HCEC 1CT (cell line): ENCODE measurements around the gene IGFN1.
A peak's percentile ranks its signal among the peaks of the same experiment; 100 is the strongest.

ENCODE experiments used
- DNase-seq: peaks from one replicate; pipeline ENCODE4 v3.0.0-alpha.2; 2017

Gene IGFN1

GRCh38 chr1:201164645-201165044, 26.0 kb upstream of the IGFN1 start:
- DNase-seq = no peak

- DNase-seq = no peak
These were observed 23.3 kb upstream of the IGFN1 start for GRCh38 chr1:201167041-201167991.

GRCh38 chr1:201169203-201169602, 21.4 kb upstream of the IGFN1 start:
- DNase-seq = no peak

- no peak for DNase-seq
These were observed 20.6 kb upstream of the IGFN1 start for GRCh38 chr1:201169971-201170532.

- DNase-seq = peak; percentile 95
These were observed 20.0 kb upstream of the IGFN1 start for GRCh38 chr1:201170533-201171062.

GRCh38 chr1:201171063-201172036, 19.3 kb upstream of the IGFN1 start:
- DNase-seq = peak; percentile 33

- DNase-seq = no peak
These were observed 18.3 kb upstream of the IGFN1 start for GRCh38 chr1:201172326-201172725.

GRCh38 chr1:201172999-201173610, 17.5 kb upstream of the IGFN1 start:
- peak; percentile 89 for DNase-seq

- DNase-seq = no peak
These were observed 16.9 kb upstream of the IGFN1 start for GRCh38 chr1:201173736-201174135.

GRCh38 chr1:201175820-201176500, 14.7 kb upstream of the IGFN1 start:
- no peak for DNase-seq

GRCh38 chr1:201176940-201177339, 13.7 kb upstream of the IGFN1 start:
- peak; percentile 71 for DNase-seq

GRCh38 chr1:201178718-201179117, 11.9 kb upstream of the IGFN1 start:
- DNase-seq = no peak

GRCh38 chr1:201180141-201180540, 10.5 kb upstream of the IGFN1 start:
- no peak for DNase-seq

- DNase-seq = no peak
These were observed 9.7 kb upstream of the IGFN1 start for GRCh38 chr1:201180901-201181300.

GRCh38 chr1:201181323-201181722, 9.3 kb upstream of the IGFN1 start:
- no peak for DNase-seq

GRCh38 chr1:201181726-201182125, 8.9 kb upstream of the IGFN1 start:
- no peak for DNase-seq

GRCh38 chr1:201183209-201183608, 7.4 kb upstream of the IGFN1 start:
- no peak for DNase-seq

GRCh38 chr1:201183753-201184152, 6.9 kb upstream of the IGFN1 start:
- no peak for DNase-seq

- DNase-seq = peak; percentile 91
These were observed 6.1 kb upstream of the IGFN1 start for GRCh38 chr1:201184307-201185122.

- no peak for DNase-seq
These were observed 5.5 kb upstream of the IGFN1 start for GRCh38 chr1:201185123-201185453.

- no peak for DNase-seq
These were observed 5.0 kb upstream of the IGFN1 start for GRCh38 chr1:201185527-201186128.
